GM18508 (cell line): Measurements from ENCODE around the gene KCNK3.

Experiments
- ATAC-seq: cut with Tn5 transposase; IDR thresholded peaks from one replicate; pipeline ENCODE4 v1.9.1; 2021; ENCODE audit warnings: moderate number of reproducible peaks; ENCODE audit not compliant: insufficient read depth, unreplicated experiment

Gene KCNK3

DNA sequence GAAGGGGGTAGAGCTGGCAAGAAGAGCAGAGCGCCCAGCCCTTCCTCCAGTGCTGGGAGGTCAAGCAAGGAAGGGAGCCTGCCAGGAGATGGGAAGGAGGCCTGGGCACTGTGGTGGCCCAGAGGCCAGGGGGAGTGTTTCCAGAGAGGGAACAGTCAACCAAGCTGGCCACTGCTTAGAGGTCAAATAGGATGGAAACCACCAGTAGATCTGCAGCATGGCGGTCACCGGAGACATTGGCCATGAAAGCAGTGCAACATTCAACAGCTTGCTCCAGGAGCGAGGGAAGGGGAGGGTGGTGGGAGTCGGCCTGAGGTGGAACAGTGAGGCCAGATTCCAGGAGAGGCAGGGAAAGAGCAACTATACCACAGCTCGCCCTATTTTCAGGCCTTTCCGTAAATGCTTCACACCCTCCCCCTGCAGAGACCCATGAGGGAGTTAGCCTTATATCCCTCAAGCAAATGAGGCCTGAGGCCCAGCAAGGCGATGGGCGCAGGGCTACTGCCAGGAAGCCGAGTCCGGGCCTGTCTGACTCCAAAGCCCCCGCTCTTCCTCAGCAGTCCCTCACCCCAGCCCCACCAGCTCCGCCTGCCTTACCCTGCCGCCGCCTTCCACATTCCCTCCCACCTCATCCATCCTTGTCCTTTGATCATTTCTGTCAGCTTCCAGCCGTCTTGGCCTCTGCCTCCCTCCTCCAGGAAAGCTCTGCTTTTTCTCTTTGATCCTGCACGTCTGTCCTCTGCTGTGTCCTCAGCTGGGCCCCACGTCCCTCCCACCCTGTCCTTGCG lies 17.0 kb downstream of the KCNK3 start:
- no peak for ATAC-seq

DNA sequence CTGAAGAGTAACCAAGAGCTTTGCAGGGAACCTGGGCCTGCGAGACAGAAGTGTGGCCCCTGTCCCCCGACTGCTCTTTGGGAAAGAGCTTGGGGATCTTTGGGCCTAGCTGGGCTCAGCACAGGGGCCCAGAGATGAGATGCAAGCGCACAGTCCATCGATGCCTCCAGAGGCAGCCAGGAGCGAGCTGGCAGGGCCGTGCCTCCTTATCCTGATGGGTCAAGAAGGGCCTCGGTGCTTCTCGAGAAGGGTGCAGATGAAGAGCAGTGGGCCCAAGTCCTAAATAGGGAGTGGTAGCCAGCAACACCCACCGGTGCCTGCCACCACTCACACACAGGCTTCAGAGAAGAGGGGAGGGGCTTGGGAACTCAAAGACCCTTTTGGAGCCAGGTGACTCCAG lies 17.6 kb downstream of the KCNK3 start:
- ATAC-seq, result no peak

DNA sequence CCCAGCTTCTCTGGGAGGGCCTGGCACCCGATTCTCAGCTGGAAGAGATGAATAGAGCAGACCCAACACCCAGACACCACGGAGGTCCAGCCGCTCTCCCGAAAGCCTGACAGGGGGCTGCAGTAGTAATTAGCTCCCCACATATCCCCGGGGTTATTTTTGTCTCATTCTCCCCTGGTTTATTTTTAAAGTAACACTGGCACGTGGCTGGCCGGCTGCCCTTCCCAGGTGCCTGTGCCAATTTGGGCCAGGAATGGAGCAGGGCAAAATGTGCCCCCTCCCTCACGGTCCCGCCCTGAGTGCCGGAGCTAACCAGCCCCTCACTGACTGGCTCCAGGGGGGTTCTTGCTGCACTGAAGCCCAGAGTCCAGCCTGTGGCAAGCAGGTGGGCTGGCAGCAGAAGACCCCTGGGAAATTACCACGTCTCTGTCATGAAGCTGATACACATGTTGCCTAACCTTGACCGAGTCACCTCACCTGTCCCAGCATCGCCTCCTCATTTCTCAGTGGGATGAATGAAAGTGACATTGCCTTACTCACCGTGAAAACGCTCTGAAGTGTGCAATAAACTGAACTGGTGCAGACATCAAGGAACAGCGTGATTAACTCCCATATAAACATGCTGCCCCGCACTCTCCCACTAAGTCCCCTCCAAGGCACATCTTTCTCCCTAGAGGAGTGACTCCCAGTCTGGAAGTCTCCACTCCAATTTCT lies 18.4 kb downstream of the KCNK3 start:
- no peak for ATAC-seq

DNA sequence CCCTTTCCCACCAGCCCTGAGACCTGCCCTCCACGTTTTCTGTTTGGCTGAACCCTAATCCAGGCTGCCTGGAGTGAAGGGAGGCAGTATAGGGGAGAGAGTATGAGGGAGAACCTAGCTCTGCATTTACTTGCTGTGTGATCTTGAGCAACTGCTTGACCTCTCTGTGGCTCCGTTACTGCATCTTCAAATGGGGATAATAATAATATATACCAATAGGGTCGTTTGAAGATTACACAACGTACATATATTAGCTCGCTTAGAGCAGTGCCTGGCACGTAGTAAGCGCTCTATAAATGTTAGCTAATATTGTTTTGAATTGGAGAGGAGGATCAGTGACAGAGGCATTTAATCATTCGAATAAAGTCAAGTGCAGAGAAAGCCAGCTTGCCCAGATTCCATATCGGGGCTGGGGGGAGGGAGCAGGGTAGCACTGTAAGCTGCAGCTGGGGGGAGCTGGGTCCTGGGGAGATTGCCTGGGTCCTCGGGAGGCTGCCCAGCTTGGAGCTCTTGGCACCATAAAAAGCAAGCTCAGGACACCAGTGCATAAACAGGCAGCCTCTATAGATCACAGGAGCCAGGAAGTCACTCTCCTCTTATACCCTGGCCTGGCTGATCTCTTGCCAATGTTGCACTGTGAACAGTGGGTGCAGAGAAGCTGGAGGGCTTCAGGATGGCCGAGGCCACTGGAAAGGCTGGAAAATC lies 19.1 kb downstream of the KCNK3 start:
- ATAC-seq, result no peak

DNA sequence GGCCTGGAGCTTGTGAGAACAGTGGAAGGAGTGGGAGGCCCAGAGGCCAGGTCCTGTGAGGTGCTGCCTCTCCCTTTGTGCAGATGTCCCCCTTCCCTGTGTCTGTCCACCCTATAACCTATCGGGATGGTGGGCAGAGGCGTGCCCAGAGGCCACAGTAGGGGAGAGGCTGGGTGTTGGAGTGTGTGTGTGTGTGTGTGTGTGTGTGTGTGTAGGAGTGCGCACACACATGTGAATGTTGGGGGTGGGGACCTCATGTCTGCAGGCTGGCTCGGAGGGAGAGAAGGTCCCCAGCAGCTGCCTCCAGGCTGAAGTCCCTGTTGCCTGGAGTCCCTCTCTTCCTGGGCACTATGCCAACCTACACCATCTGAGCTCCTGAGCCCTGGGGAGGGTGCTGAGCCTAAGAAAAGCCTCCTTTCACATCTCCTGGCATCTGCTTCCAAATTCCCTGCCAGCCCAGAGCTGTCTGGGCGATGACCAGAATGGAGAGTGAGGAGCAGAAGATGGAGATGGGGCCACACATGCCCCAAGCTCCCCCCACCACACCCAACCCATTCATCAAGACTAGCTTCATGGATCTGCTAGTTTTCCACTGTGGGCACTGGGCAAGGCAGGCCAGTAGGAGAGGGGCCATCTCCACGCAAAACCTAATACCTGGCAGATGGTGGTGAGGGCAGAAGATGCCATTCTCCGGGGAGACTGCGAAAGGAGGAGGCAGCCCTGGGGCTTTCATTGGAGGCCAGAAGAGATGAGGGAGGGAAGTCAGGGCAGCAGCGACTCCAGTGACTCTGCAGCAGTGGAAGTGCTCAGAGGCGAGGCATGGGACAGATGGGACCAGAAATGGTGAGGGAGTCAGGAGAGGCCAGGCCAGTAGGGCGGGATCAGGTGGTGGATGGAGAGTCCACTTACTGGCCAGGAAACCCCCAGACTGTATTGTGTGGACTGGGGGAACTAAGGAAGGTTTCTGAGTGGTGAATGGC lies 20.3 kb downstream of the KCNK3 start:
- no peak for ATAC-seq

DNA sequence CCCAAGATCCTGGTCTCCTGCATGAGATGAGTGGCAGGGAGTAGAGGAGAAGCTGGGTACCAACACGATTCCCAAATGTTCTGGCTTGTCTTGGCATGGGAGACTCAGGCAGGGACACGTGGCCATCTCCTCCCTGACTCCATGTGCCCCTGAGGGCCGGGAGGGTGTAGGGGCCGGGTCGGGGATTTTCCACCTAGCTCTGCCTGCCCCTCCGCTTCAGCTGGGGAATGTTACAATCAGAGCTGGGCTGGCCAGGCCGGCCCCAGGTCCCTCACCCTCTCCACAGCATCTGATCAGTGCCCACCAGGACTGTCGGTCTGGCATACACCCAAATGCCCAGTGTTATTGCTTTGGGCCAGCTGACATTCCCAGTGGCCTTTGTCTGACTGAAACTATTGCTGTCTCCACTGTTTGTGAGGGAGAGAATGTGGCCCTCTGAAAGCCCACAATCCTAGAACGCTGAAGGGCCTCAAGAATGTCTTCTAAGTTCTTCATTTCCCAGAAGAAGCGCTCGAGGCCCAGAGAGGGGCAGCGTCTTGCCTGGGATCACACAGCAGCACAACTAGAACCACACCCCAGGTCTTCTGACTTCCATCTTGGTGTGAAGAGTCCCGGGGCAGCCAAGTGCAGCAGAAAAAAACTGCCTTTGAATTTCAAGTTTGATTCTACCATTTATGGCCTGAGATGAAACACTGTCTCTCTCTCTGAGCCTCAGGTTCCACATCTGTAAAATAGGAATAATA lies 23.2 kb downstream of the KCNK3 start:
- no peak for ATAC-seq

DNA sequence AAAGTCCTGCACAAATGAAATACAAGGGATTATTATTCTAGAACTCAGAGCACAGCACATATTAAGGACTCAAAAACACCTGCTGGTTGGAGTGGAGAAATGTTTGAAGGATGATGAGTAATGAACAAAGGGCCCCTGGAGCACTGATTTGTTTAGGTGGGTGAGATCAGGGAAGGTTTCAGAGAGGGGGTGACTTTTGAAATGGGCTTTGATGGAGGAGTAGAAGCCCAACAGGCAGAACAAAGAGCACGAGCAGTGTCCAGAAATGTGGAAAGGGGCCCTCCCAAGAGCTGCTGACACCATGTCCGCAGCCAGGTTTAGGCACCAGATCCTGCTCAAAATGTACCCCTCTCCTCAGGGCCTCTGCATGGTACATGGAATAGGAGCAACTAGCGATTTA lies 23.8 kb downstream of the KCNK3 start:
- no peak for ATAC-seq

DNA sequence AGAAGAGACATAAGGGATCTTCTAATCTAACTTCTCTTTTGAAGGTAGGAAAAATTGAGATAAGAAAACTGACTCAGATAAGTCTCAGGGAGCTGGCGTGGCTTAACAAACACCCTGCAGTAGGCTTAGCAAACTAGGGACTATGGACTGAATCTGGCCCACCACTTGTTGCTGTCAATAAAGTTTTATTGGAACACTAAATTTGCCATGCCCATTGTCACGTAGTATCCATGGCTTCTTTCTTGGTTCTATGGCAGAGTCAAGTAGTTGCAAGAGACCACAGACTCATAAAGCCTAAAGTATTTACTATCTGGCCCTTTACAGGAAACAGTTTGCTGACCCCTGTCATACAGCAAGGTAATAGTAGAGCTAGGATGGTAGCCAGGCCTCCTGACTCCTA lies 24.2 kb downstream of the KCNK3 start:
- no peak for ATAC-seq

DNA sequence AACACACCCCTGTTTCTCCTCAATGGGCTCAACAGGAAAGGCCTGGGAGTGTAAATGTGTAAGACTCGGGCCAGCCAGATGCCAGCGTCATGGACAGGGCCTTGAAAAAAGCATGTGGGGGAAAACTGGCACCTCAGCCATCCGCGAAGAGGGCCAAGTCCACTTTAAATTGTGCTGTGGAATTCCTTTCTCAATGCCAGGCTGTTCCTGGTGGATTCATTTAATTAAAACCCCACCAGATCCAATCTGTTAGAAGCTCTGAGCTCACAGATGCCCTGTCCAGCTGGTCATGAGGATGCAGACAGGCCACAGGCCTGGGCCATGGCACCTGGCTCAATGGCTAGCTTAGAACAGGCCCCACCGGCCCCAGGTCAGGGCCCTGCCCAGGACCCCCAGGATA lies 24.8 kb downstream of the KCNK3 start:
- no peak for ATAC-seq

DNA sequence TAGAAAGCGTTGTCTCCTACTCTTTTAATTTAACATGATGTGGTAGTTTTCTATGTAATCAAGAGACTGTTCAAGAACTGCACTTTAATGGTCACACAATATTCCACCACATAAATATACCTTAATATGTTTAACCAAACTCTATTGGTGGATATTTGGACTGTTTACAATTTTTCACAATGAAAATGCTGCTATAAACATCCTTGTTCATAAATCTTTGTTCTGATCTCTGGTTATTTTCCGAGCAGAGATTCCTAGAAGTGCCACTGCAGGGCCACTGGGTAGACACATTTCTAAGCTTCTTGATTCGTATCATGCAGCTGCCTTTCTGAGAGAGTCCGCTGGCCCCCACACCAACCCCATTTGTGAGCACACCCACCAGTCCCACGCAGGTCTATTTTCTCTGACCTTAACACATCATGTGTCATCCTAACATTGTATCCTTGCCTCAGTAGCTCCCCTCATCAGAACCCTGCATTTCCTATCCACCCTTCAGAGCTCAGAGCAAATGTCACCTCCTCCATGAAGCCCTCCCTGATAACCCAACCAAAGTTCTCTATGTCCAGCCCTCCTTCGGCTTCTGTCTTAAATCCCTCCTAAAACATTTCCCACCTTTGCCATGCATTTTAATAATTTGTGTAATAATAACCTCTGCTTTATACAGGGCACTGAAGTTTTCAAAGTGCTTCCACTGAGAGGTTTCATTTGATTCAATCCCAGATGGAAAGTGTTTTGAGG lies 26.6 kb downstream of the KCNK3 start:
- no peak for ATAC-seq

DNA sequence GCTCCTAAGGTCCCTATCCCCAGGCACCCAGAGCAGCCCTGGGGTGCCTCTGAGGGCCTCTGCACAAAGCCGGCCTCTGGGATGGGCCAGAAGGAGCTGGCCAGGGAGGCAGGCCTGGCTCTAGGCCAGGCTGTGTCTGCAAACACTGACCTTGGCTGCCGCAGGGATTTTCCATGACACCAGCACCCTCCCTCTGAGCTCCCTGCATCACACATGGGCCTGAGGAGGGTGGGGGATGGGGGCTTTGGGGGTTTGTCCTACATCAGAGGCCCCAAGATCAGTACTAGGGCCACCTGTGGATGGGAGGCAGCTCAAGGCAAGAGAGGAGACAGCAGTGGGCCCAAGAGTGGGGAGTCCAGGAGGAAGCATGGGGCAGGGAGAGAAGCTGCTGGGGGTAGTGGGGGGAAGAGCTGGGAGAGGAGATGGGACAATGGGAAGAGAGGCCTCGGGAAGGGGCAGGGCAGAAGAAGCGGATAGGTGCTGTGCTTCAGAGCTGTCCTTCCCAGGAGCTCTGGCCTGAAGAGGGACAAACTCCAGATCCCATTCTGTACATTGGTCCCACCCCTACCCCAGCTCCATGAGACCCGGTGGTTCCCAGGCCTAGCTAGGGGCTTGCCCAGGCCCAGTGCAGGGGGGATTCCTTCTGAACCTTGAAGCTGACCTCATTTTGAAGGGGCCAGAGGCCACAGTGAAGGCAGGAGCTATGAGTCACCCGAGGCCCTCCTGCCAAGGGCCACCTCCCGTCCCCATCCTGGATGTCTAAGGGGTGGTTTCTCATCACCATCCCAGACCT lies 28.0 kb downstream of the KCNK3 start:
- no peak for ATAC-seq

DNA sequence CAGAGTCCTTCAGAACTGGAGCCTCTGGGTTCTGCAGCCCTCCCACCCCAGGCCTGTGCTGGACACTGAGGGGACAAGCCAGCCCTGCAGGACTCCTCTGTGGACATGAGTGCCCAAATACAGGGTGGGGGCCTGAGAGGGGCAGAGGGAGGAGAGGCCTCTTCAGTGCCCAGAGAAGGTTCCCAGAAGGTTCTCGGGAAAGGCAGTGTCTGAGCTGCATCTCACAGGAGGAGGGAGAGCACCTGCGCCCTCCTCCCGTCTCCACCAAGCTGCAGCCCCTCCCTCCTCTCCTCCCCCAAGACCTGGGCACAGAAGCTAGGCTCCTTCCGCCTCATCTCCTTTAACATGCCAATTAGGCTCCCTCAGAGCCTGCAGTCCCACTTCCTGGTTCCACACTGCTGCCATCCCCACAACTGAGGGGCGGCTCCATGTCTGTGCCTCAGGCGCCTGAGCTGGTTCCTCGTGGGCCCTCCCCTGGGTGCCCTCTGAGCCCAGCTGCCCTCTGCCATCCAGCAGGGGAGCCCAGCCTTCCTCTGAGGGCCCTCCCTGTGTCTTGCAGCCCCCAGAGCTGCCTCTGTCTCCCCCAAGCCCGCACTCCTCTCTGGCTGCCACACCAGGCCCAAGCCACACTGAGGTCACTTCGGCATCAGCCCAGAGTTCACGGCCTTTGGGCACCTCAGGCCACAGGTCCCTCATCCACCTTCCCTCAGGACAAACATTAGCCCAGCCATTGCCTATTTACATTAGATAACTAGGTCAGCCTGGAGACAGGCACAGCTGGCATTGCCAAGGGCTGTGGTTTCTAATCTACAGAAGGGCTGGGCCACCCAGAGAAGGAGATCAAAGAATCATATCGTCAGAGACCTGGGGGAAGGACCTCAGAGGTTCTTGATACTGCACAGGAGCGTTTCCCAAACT lies 28.9 kb downstream of the KCNK3 start:
- ATAC-seq, result no peak

DNA sequence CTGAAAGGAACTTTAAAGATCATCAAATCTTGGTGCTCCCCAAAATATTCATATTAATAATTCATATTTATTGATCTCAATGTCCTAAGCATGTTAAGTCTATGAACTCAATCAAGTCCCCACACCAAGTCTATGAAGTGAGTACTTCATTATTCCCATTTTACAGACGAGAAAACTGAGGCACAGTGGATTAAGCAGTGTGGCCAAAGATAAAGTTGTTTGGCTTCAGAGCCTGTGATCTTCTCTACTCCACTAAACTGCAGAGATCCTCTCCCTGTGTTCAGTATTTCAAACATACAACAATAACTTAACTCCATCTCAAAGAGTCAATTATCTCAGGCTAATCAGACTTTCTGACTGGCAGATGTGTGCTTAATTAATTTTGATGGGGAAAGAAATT lies 29.8 kb downstream of the KCNK3 start:
- no peak for ATAC-seq

DNA sequence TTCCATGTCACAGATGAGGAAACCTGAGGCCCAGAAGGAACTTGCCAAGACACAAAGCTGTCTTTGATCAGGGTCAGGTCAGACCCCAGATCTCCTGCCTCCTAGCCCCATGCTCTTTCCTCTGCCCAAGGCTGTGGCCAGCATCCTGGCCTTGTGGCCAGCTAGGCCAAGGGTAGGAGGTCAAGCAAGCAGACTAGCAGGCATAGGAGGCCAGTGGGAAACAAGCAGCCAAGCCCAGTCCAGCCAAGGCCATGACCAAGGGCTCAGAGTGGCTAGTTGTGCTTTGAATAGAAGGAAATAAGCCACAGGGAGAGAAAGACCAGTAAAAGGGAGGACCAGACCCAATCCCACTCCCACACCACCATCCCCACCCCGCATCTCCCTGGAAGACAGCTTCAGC lies 30.4 kb downstream of the KCNK3 start:
- ATAC-seq, result no peak

DNA sequence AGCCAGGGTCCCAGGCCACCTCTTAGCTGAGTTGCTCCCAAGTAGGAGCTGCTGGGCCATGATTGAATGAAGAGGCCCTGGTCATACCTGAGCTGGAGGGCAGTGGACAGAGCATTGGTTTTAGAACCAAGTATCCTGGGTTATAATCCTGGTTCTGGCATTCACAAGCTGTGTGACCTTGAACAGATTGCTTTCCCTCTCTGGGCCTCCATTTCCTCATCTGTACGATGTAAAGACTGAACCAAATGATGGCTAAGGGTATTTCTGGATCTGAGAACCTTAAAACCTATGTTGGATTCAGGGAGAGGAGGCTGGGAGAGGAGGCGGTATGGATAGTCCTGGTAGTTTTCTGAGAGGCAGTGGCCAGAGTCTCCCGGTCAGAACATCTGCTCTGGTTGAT lies 31.0 kb downstream of the KCNK3 start:
- no peak for ATAC-seq

DNA sequence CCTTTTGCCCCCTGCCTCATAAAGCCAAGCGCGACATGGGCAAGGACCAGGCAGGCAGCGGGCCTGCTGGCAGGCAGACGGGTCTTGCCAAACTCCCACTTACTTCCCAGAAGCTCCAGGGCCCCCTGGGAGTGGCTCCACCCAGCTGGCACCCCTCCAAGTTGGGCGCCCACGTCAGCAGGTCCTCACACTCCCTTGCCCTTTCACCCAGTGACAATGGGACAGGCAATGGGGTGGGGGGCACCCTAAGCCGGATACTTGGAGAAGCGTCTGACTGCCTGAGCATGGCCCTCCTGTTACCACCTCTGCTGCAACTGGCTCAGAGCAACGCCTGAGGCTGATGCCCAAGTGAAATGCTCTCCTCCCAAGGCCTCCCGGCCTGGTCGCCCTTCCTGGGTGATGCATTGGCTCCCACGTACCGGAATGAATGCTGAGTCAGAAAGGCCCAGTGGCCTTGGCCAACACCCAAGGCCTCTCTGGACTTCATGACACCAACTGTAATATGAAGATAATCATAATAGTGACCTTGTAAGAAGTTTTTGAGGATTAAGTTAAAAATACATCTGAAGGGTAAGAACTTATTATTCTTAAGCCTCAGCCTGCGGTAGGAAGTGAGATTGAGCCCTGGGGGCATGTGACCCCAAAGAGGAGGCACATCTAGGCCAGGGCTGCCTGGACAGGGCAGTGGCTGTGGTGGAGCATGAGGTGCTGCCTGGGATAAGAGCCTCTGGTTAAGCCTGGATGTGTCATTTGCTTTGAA lies 31.6 kb downstream of the KCNK3 start:
- ATAC-seq, result no peak
